Umbilical cord (tissue), 2 donors: ENCODE results near the gene SMG6. TPM values are rescaled to one million over a fixed set of nuclear protein-coding genes. Genes with fewer than 3 reads are reported as not detected.

Experiments used
- DNase-seq: peaks from one replicate; pipeline ENCODE4 v3.0.0-alpha.2; 2015; ENCODE audit warnings: low spot score
- total RNA-seq: library from RNA; depleted of rRNA; stranded (reverse); fragments of >200 nt; gene quantifications from one replicate; pipeline ENCODE4 v1.2.3, GENCODE V29; 2014; ENCODE audit warnings: low replicate concordance; ENCODE audit not compliant: insufficient read depth

SMG6 gene
- total RNA-seq, 1 donor from 2014 or later: 29.1 TPM

GRCh38 chr17:2051933-2052559 lies 251.5 kb downstream of the SMG6 start:
- DNase-seq: no peak

GRCh38 chr17:2051061-2051932 lies 252.3 kb downstream of the SMG6 start:
- no peak for DNase-seq

GRCh38 chr17:2050300-2051060 lies 253.1 kb downstream of the SMG6 start:
- DNase-seq: peak; percentile 47

DNA sequence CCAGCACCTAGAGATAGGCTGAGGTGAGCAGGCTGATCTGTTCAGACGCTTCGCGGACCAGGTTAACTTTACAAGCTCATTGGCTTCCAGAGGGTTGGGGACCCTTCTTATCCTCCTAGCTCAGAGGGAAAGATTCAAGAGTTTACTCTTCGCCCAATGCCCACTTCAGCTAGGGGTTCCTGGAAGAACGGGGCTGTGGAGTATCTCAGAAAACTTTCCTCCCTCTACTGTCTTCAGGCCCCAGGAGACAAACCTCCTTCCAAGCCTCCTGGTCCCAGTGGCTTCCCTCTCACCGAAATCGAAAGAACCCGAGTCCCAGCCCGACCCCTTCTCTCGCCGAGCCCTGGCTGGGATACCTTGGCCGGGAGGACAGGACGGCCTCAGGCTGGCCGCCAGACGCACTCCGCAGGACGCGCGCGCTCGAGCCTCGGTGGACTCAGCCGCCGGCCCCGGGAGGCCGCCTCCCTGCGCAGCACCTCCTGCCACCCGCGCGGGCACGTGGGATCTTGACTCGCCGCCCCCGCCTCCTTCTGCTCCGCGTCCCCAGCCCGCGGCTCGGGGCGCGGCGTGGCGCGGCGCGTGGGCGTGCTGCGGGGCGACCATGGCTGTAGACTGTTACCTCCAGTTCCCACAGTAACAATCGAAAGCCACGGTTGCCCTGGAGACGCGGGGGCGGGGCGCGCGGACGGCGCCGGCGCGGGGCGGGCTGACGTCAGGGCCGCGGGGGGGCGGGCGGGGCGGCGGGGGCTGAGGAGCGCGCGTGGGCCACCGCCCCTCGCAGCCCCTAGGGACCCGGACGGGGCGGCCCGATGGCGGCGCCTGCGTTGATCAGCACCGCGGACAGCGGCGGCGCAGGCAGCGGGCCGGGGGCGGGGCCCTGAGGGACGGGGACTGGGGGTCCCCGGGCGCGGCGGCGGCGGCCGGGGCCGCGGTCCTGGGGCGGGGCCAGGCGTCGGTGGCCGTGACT lies 254.0 kb downstream of the SMG6 start:
- DNase-seq: peak; percentile 79

DNA sequence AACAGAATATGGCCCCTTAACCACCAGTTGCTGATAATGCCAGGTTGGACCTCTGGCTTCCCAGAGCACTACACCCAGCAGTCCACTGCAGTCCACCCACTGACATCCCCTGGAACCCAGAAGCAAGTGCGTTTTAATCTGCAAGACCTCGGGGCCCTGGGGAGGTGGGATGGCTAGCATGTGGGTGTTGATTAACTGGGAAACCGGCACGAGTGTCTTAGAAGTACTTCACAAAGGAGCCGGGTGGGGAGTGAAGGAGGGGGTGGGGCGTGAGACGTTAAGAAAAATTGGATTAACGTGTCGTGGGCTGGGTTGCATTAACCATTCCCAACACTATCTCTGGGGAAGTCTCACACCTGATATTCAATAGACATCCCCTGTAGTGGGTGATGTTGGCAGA lies 254.8 kb downstream of the SMG6 start:
- DNase-seq: no peak

- DNase-seq: no peak
Observed at GRCh38 chr17:2047590-2047989, 256.0 kb downstream of the SMG6 start.

DNA sequence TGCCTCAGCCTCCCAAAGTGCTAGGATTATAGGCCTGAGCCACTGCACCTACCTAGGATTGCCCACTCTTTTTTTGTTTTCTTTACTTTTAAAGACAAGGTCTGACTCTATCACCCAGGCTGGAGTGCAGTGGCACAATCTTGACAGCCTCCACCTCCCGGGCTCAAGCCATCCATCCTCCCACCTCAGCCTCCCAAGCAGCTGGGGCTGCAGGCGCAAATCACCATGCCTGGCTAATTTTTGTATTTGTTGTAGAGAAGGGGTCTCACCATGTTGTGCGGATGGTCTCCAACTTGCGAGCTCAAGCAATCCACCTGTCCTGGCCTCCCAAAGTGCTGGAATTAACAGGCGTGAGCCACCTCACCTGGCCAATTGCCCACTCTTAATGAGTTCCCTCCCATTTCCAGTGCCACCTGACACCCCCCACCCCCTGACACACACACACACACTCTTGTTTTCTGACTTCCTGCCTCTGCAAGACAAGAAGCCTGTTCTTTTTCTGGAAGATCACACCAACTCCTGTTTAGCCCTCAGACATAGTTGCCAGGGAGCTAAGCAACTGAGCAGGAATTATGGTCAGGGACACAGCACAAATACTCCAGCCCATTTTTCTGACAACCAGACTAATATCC lies 259.2 kb downstream of the SMG6 start:
- DNase-seq: no peak

- no peak for DNase-seq
Observed at GRCh38 chr17:2043785-2044184, 259.8 kb downstream of the SMG6 start.

- no peak for DNase-seq
Observed at GRCh38 chr17:2042933-2043332, 260.7 kb downstream of the SMG6 start.

- DNase-seq: peak; percentile 57
Observed at GRCh38 chr17:2042390-2042847, 261.2 kb downstream of the SMG6 start.

- peak; percentile 97 for DNase-seq
Observed at GRCh38 chr17:2041561-2042389, 261.8 kb downstream of the SMG6 start, which contains the start of gene OVCA2. OVCA2 (plus strand) TSS chr17:2042022; CDS start chr17:2042048, 26 bp downstream.

- no peak for DNase-seq
Observed at GRCh38 chr17:2040942-2041560, 262.5 kb downstream of the SMG6 start.

DNA sequence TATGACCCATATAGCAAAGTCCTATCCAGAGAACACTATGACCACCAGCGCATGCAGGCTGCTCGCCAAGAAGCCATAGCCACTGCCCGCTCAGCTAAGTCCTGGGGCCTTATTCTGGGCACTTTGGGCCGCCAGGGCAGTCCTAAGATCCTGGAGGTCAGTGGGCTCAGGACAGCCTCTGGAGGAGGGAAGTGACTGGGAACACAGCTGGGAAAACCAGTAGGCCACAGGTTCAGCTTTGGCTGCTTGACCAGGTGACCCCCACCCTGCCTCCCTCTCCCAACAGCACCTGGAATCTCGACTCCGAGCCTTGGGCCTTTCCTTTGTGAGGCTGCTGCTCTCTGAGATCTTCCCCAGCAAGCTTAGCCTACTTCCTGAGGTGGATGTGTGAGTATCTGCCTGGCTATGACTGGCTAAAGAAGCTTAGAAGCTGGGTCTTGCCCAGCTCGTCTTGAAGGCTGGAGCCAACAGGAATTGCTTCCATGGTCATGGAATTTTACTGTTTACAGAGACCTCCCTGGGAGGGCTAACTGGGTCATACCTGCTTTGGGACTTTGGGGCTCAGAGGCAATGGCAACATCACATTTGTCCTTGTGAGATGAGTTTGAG lies 263.3 kb downstream of the SMG6 start:
- no peak for DNase-seq

GRCh38 chr17:2037155-2037554 lies 266.4 kb downstream of the SMG6 start:
- DNase-seq: no peak

GRCh38 chr17:2035541-2036488 lies 267.8 kb downstream of the SMG6 start:
- DNase-seq: no peak

- no peak for DNase-seq
Observed at GRCh38 chr17:2034806-2035540, 268.6 kb downstream of the SMG6 start.

GRCh38 chr17:2034157-2034556 lies 269.4 kb downstream of the SMG6 start:
- no peak for DNase-seq
